H1 (cell line): Measurements from ENCODE around the gene DUXB. TPM values are rescaled to one million over a fixed set of nuclear protein-coding genes. Genes with fewer than 3 reads are reported as not detected.

Experiments
- CTCF ChIA-PET: fragments of 300-600 bp; sonication (Branson Sonifier 250); formaldehyde crosslinking; loops from one replicate; lab custom pipeline; 2021; ENCODE audit not compliant: partially characterized antibody; lab: Charles Lee
- POLR2A ChIA-PET: fragments of 300-600 bp; sonication (Branson Sonifier 250); formaldehyde crosslinking; loops from one replicate; lab custom pipeline; 2021; ENCODE audit warnings: inconsistent platforms; ENCODE audit not compliant: partially characterized antibody; lab: Charles Lee
- DNase-seq, 2 experiments: peaks; one replicate each; pipeline versions ENCODE4 v3.0.0 to v3.0.0-alpha.2; 2010 to 2022; ENCODE audit warnings: low spot score in 2 of 2, low read depth in 1 of 2, mixed read lengths in 1 of 2
- FAIRE-seq: peaks from 2 replicates; lab custom pipeline; 2011; peaks lifted over from hg19 to GRCh38; lab: Jason Lieb, UNC
- H2AFZ ChIP-seq: 2 replicates; pipeline ENCODE4 v1.8.1; 2012; ENCODE audit warnings: low read length, inconsistent platforms
- H2AK5ac ChIP-seq: 2 replicates; pipeline ENCODE4 v1.6.1; 2013; ENCODE audit warnings: low read depth, low read length
- H2BK120ac ChIP-seq: replicated peaks from 2 replicates; pipeline ENCODE3; 2013; ENCODE audit warnings: low read depth, low read length, inconsistent platforms
- H2BK12ac ChIP-seq: 2 replicates; pipeline ENCODE4 v1.6.1; 2013; ENCODE audit warnings: low read depth, low read length
- H2BK15ac ChIP-seq: 2 replicates; pipeline ENCODE4 v1.6.1; 2013; ENCODE audit warnings: low read length
- H2BK20ac ChIP-seq: 2 replicates; pipeline ENCODE4 v1.6.1; 2013; ENCODE audit warnings: low read length
- H2BK5ac ChIP-seq: 2 replicates; pipeline ENCODE4 v1.6.1; 2013; ENCODE audit warnings: low read depth, low read length
- H3K14ac ChIP-seq: 2 replicates; pipeline ENCODE4 v1.6.1; 2013; ENCODE audit warnings: inconsistent platforms; ENCODE audit not compliant: insufficient read length
- H3K18ac ChIP-seq: 2 replicates; pipeline ENCODE4 v1.6.1; 2013; ENCODE audit warnings: low read length; ENCODE audit errors: extremely low read depth
- H3K23ac ChIP-seq: 2 replicates; pipeline ENCODE4 v1.6.1; 2013; ENCODE audit warnings: inconsistent platforms; ENCODE audit not compliant: insufficient read length
- H3K23me2 ChIP-seq: 2 replicates; pipeline ENCODE4 v1.6.1; 2013; ENCODE audit warnings: low read depth, low read length
- H3K27ac ChIP-seq: 2 replicates; pipeline ENCODE4 v1.6.1; 2011; ENCODE audit warnings: low read depth, low read length, inconsistent platforms
- H3K27me3 ChIP-seq, 4 experiments: replicated peaks in 1 of 4; 1 replicate in 1 of 4; 2 replicates in 3 of 4; pipeline versions ENCODE4 v1.6.1 to v1.8.1; 2011 to 2013; ENCODE audit warnings: low read length in 3 of 4, mild to moderate bottlenecking in 3 of 4, inconsistent platforms in 2 of 4, mixed read lengths in 2 of 4, moderate library complexity in 1 of 4; ENCODE audit not compliant: control insufficient read depth in 3 of 4, insufficient read depth in 3 of 4; ENCODE audit errors: extremely low read depth in 1 of 4
- H3K36me3 ChIP-seq, 4 experiments: 2 replicates each; pipeline versions ENCODE4 v1.6.1 to v1.8.1; 2011 to 2013; ENCODE audit warnings: mild to moderate bottlenecking in 4 of 4, low read length in 3 of 4, moderate library complexity in 2 of 4, control low read depth in 1 of 4, inconsistent platforms in 1 of 4; ENCODE audit not compliant: insufficient read depth in 4 of 4, control insufficient read depth in 2 of 4
- H3K4ac ChIP-seq: replicated peaks from 2 replicates; pipeline ENCODE3; 2013; ENCODE audit warnings: low read length, low read depth, mixed read lengths, inconsistent platforms; ENCODE audit not compliant: insufficient read length
- H3K4me1 ChIP-seq, 4 experiments: replicated peaks in 1 of 4; 1 replicate in 1 of 4; 2 replicates in 3 of 4; pipeline versions ENCODE4 v1.6.1 to v1.8.1; 2011 to 2013; ENCODE audit warnings: low read length in 3 of 4, inconsistent platforms in 2 of 4, mixed read lengths in 1 of 4; ENCODE audit not compliant: insufficient read depth in 4 of 4, control insufficient read depth in 3 of 4
- H3K4me2 ChIP-seq, 2 experiments: 2 replicates each; pipeline versions ENCODE4 v1.6.1 to v1.8.1; 2011 to 2013; ENCODE audit warnings: low read depth in 2 of 2, low read length in 2 of 2, control low read depth in 1 of 2, inconsistent platforms in 1 of 2, mild to moderate bottlenecking in 1 of 2; ENCODE audit not compliant: insufficient read depth in 1 of 2
- H3K4me3 ChIP-seq, 4 experiments: fragments of 200-600, 300-600 bp in 1 of 4; sonication (generic), shearing (Covaris generic), sonication (Bioruptor Twin) in 1 of 4; 2 replicates each; pipeline versions ENCODE4 v1.5.1 to v1.8.1; 2011 to 2016; ENCODE audit warnings: low read length in 4 of 4, low read depth in 3 of 4, control low read depth in 2 of 4, inconsistent platforms in 2 of 4, mild to moderate bottlenecking in 2 of 4, mixed read lengths in 1 of 4, moderate library complexity in 1 of 4; ENCODE audit not compliant: insufficient read depth in 2 of 4; ENCODE audit errors: extremely low read depth in 1 of 4
- H3K56ac ChIP-seq: replicated peaks from 2 replicates; pipeline ENCODE3; 2013; ENCODE audit warnings: low read depth, mild to moderate bottlenecking, mixed read lengths, low read length, inconsistent platforms; ENCODE audit not compliant: insufficient read length
- H3K79me1 ChIP-seq: 2 replicates; pipeline ENCODE4 v1.6.1; 2013; ENCODE audit warnings: low read depth, low read length, control low read depth
- H3K79me2 ChIP-seq, 2 experiments: 2 replicates each; pipeline versions ENCODE4 v1.6.1 to v1.8.1; 2012 to 2013; ENCODE audit warnings: low read length in 2 of 2, mild to moderate bottlenecking in 2 of 2, inconsistent platforms in 1 of 2; ENCODE audit not compliant: insufficient read depth in 2 of 2, control insufficient read depth in 1 of 2
- H3K9ac ChIP-seq, 4 experiments: replicated peaks in 1 of 4; 1 replicate in 1 of 4; 2 replicates in 3 of 4; pipeline versions ENCODE4 v1.6.1 to v1.8.1; 2011 to 2013; ENCODE audit warnings: low read depth in 3 of 4, low read length in 3 of 4, control low read depth in 2 of 4, mild to moderate bottlenecking in 2 of 4, moderate library complexity in 2 of 4, inconsistent platforms in 1 of 4; ENCODE audit errors: extremely low read depth in 1 of 4
- H3K9me3 ChIP-seq, 2 experiments: 2 replicates each; pipeline versions ENCODE4 v1.6.1 to v1.8.1; 2012 to 2013; ENCODE audit warnings: mild to moderate bottlenecking in 2 of 2, moderate library complexity in 2 of 2, control low read depth in 1 of 2, inconsistent platforms in 1 of 2, low read depth in 1 of 2, low read length in 1 of 2, mixed read lengths in 1 of 2; ENCODE audit not compliant: insufficient read depth in 2 of 2
- H4K20me1 ChIP-seq, 2 experiments: replicated peaks in 1 of 2; 2 replicates each; pipeline versions ENCODE3 to v1.8.1; 2011 to 2013; ENCODE audit warnings: inconsistent platforms in 2 of 2, low read length in 2 of 2, mild to moderate bottlenecking in 1 of 2; ENCODE audit not compliant: insufficient read depth in 2 of 2, control insufficient read depth in 1 of 2
- H4K5ac ChIP-seq: 2 replicates; pipeline ENCODE4 v1.6.1; 2013; ENCODE audit warnings: low read length, low read depth, mixed read lengths, inconsistent platforms; ENCODE audit not compliant: insufficient read length
- H4K8ac ChIP-seq: 2 replicates; pipeline ENCODE4 v1.8.0; 2013; ENCODE audit warnings: mild to moderate bottlenecking, moderate library complexity, low read length, inconsistent platforms; ENCODE audit not compliant: insufficient read depth; ENCODE audit errors: extremely low read depth
- H4K91ac ChIP-seq: replicated peaks from 2 replicates; pipeline ENCODE3; 2013; ENCODE audit warnings: low read length, mixed read lengths, inconsistent platforms; ENCODE audit not compliant: insufficient read length
- BCL11A ChIP-seq, 2 experiments: IDR thresholded peaks; one replicate each; pipeline ENCODE4 v1.6.1; 2011; ENCODE audit warnings: low read depth in 2 of 2, low read length in 2 of 2, mild to moderate bottlenecking in 2 of 2
- CBX5 ChIP-seq: fragments of 300-800, 300-1000 bp; sonication (generic); IDR thresholded peaks from 2 replicates; pipeline ENCODE4 v1.7.1; 2016; ENCODE audit warnings: antibody characterized with exemption, low read length, low read depth
- CREB1 ChIP-seq: IDR thresholded peaks from 2 replicates; pipeline ENCODE4 v1.6.1; 2012; ENCODE audit warnings: inconsistent platforms
- HDAC2 ChIP-seq, 2 experiments: fragments of 300-600 bp in 1 of 2; sonication (generic) in 1 of 2; IDR thresholded peaks; 2 replicates each; pipeline ENCODE4 v1.6.1; 2011 to 2012; ENCODE audit warnings: low read depth in 2 of 2, low read length in 2 of 2, mild to moderate bottlenecking in 2 of 2, moderate library complexity in 2 of 2, borderline replicate concordance in 1 of 2, inconsistent platforms in 1 of 2
- JUND ChIP-seq: IDR thresholded peaks from 2 replicates; pipeline ENCODE4 v1.6.1; 2011; ENCODE audit warnings: mild to moderate bottlenecking, improper control_type of control experiment, low read length
- NANOG ChIP-seq: IDR thresholded peaks from 2 replicates; pipeline ENCODE4 v1.6.1; 2011; ENCODE audit warnings: low read length, low read depth, mild to moderate bottlenecking, inconsistent platforms; ENCODE audit not compliant: insufficient read depth, poor library complexity, severe bottlenecking
- POLR2AphosphoS5 ChIP-seq: IDR thresholded peaks from 2 replicates; pipeline ENCODE4 v1.6.1; 2011; ENCODE audit warnings: low read depth, low read length
- RBBP5 ChIP-seq: IDR thresholded peaks from 2 replicates; pipeline ENCODE4 v1.7.1; 2012; ENCODE audit warnings: low read depth, mild to moderate bottlenecking, inconsistent platforms, low read length, moderate library complexity, borderline replicate concordance
- RXRA ChIP-seq: IDR thresholded peaks from 2 replicates; pipeline ENCODE4 v1.6.1; 2011; ENCODE audit warnings: low read depth, mild to moderate bottlenecking, low read length, moderate library complexity; ENCODE audit not compliant: insufficient read depth
- SP2 ChIP-seq: IDR thresholded peaks from 2 replicates; pipeline ENCODE4 v1.6.1; 2012; ENCODE audit warnings: mild to moderate bottlenecking, low read length, inconsistent platforms
- TAF1 ChIP-seq: IDR thresholded peaks from 2 replicates; pipeline ENCODE4 v1.6.1; 2011; ENCODE audit warnings: mild to moderate bottlenecking, low read depth, low read length
- WGBS, 2 experiments: shearing (Covaris generic) in 1 of 2; methylation state at CpG; one replicate each; pipeline versions ENCODE4 v1.1.6 to v1.1.7; 2013 to 2015; ENCODE audit warnings: low lambda C conversion rate in 2 of 2, mixed read lengths in 2 of 2, inconsistent platforms in 1 of 2, low coverage in 1 of 2, missing lambda C conversion rate in 1 of 2; ENCODE audit not compliant: insufficient replicate concordance in 2 of 2, insufficient coverage in 1 of 2, insufficient read length in 1 of 2; ENCODE audit errors: extremely low coverage in 1 of 2, missing lambda C conversion rate in 1 of 2; 5-methylcytosine and 5-hydroxymethylcytosine counted together
- polyA plus RNA-seq, 7 experiments: library from polyadenylated mRNA; depleted of rRNA in 3 of 7; stranded (reverse) in 5 of 7; unstranded in 2 of 7; fragments of >200 nt in 5 of 7; fragments of 200-250 nt in 2 of 7; gene quantifications; 1 replicate in 5 of 7; 2 replicates in 1 of 7; 4 replicates in 1 of 7; pipeline versions ENCODE4 v1.2.1 to v1.2.3, GENCODE V29; 2011 to 2013; ENCODE audit warnings: missing spikeins in 2 of 7, mixed read lengths in 2 of 7
- total RNA-seq: library from RNA; stranded (reverse); fragmentation: NEBNext Ultra II Directional; extraction: Animal tissue kit (Norgen Biotek cat#: 25700); gene quantifications from 2 replicates; pipeline ENCODE4 v1.2.1, GENCODE V29; 2021

The DUXB gene
- total and polyA plus RNA-seq, 2 of the 8 experiments (the other 6 are each of a cell fraction or from before 2014, with no cell fraction given) = not detected

- H4K91ac ChIP-seq = peak overlapping the region; percentile 68
- peak overlapping the region; percentile 94 for H4K8ac ChIP-seq
- no peak overlapping the region for H2AK5ac ChIP-seq
- peaks cover 0 to 4% (median 1%) of the 10 kb centered on the region in 4 experiments; a peak in 3 of 7 replicates for H3K4me1 ChIP-seq
- H3K23ac ChIP-seq = no peak overlapping the region
- H2BK20ac ChIP-seq = no peak overlapping the region
- FAIRE-seq = no peak
- DNase-seq = peak in 1 of 2 experiments; percentile 92
- H3K9me3 ChIP-seq = no peaks in the 10 kb centered on the region
- H2BK120ac ChIP-seq = no peak overlapping the region
- peak overlapping the region; percentile 86 to 92 for H3K4me2 ChIP-seq
- peak overlapping the region; percentile 84; the same call in 1 of the 2 replicates for H3K18ac ChIP-seq
- peaks cover 0 to 16% (median 0%) of the 10 kb centered on the region in 4 experiments; a peak in 2 of 8 replicates for H3K36me3 ChIP-seq
- peak overlapping the region; percentile 83; the same call in 1 of the 2 replicates for H2AFZ ChIP-seq
- H3K14ac ChIP-seq = no peak overlapping the region
- H3K79me1 ChIP-seq = peaks cover 13% of the 10 kb centered on the region
- no peak overlapping the region for H3K4ac ChIP-seq
- no peak overlapping the region; the same call in 1 of the 2 replicates for H2BK12ac ChIP-seq
- no peaks in the 10 kb centered on the region for H3K27me3 ChIP-seq
- no peak overlapping the region; the same call in 1 of the 2 replicates for H2BK15ac ChIP-seq
- ChIA-PET CTCF (interaction anchor here (0.6 to 2.7 kb wide), 6 partner anchors 8 to 183 kb away, joined by 3 to 8 read pairs (median 6); partner anchors contain the start of gene TMEM170A), POLR2A (interaction anchor here (0.6 to 2.4 kb wide), 11 partner anchors 10 to 215 kb away, joined by 3 to 7 read pairs (median 4); partner anchors contain the start of gene CFDP1)
- H3K27ac ChIP-seq = peak overlapping the region; percentile 90
- H3K4me3 ChIP-seq = peak overlapping the region; percentile 83 to 99 (median 97)
- H4K5ac ChIP-seq = peak overlapping the region; percentile 93
- peaks cover 2 to 9% of the 10 kb centered on the region in 2 experiments for H4K20me1 ChIP-seq
- H3K9ac ChIP-seq = peak overlapping the region; percentile 72 to 96 (median 90)
- peaks cover 5% of the 10 kb centered on the region for H3K23me2 ChIP-seq
- H3K79me2 ChIP-seq = peaks cover 37 to 89% of the 10 kb centered on the region in 2 experiments
- WGBS, 2 experiments = 1% methylated on average over 62 of the region's 62 CpGs; no CpG with 5 or more reads in 1 of the 2 experiments
- H2BK5ac ChIP-seq = peak overlapping the region; percentile 91
- peak overlapping the region; percentile 87 for H3K56ac ChIP-seq
- TF ChIP-seq RBBP5 (no peak; the same call in 1 of the 2 replicates), CREB1 (peak; percentile 61), POLR2AphosphoS5 (no peak; the same call in 1 of the 2 replicates), SP2 (no peak), HDAC2 (IDR thresholded peaks at IDR 0.05; ENCODE audit: borderline replicate concordance in 1 of 2, low read depth in 2 of 2, low read length in 2 of 2) (no peak), BCL11A (IDR thresholded peaks at IDR 0.05; ENCODE audit: low read depth in 2 of 2, low read length in 2 of 2) (no peak), NANOG (no peak), RXRA (no peak), CBX5 (no peak), TAF1 (peak; percentile 79), JUND (no peak)
Observed at GRCh38 chr16:75648265-75649076, 52.8 kb downstream of the DUXB start.
